NCI-H82 (cell line): ENCODE results near the gene USH1C.

ENCODE experiments used
- DNase-seq: peaks from one replicate; lab custom pipeline; 2025; lab: John Stamatoyannopoulos, UW

The USH1C gene

DNA sequence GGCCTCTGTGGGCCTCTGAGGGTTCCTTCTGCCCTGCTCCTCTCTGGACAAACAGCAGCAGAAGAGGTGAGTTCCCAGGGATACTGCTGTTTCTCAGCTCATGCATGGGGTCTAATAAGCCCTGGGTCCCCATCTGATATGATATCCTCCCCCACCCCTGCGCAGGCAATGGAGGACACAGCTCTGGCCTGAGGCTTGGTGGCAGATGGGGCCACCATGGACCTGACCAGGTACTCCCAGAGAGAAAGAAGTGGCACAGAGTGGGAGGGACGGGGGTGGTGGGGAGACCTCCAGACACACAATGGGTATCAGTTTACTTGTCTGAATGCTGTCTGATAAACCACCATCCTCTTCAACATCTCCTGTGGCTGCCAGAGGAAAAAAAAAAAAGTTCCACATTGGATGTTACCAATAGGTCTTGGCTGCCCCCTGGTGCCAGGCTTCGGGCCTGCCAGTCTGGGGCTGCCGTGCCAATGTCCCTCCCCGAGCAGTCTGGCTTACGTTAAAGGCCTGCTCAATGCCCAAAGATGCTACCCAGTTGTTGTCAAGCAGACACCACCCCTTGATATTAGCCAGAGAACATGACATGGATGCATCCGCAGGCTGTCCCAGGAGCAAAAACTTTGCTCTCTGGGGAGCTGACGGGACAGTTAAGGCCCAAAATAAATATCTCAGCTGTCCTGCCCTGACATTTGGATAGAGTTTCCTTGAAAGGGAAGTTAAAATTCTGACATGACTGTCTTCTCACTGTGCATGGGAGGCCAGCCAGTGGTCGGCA, 39.7 kb downstream of the USH1C start:
- peak; percentile 85 for DNase-seq

DNA sequence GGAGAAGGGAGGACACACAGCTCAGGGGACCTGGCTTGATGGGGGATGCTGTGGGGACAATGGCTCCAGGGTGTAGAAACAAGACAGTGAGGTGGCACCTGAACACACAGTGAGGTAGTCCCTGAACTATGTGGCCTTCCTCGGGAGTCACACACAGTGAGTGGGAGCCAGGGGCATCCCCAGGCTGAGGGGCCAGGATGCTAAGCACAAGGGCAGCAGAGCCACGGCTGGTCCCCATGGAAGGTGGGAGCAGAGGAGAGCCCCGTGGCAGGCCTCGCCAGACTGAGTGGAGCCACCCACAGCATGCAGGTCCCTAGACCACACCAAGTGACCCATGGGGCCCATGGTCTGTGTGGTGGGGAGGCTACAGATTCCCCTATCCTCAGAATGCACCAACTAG, 41.6 kb downstream of the USH1C start:
- no peak for DNase-seq

DNA sequence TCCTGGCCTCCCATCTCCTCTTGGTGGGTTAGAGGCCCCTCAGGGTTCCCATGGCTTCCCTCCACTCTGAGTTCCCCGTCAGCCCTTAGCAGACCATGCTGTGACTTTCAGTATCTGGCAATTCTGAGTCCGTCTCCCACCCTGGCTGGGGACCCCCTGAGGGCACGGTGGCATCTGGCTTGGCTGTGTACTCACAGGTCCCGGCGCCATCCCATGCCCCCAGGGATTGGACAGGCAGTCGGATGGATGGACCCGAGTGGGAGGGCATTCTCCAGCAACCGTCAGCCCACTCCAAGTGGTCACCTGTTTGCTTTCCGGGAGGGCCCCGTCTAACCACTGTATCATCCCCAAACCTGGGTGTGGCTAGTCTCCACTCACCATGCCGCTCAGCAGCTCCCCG, 43.5 kb downstream of the USH1C start:
- no peak for DNase-seq

DNA sequence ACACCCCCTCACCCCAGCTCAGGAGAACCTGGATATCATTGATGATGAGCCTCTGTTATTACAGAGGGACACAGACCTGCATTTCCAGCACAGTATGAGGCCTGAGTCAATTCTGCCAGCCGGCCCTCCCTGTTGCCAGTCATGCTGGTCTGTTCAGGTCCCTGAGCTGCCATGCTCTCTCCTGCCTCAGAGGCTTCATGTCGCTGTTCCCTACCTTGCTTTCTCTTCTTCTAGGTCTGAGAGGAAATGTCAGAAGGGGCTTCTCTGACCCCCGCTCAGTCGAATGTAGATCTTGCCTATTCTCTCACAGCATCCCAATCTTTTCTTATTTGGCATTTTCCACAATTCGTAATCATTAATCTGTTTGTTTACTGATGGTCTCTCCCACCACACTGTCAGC, 45.7 kb downstream of the USH1C start:
- peak; percentile 39 for DNase-seq

DNA sequence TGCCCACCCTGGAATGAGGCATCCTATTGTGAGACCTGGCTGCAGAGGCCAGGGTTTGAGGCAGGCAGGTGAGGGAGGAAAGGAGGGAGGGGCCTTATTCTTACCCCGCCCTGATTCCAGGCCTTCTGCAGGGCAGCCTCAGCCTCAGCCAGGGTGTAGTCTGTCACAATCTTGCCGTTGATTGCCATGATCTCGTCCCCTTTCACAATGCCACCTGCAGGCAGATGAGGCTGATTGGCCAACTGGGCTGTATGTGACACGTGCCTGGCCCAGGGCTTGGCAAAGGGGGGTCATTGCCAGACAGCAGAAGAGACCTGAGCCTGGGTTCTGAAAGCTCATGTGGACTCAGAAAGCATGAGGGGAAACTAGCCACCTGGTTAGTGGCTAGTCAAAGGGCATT, 46.2 kb downstream of the USH1C start:
- no peak for DNase-seq

DNA sequence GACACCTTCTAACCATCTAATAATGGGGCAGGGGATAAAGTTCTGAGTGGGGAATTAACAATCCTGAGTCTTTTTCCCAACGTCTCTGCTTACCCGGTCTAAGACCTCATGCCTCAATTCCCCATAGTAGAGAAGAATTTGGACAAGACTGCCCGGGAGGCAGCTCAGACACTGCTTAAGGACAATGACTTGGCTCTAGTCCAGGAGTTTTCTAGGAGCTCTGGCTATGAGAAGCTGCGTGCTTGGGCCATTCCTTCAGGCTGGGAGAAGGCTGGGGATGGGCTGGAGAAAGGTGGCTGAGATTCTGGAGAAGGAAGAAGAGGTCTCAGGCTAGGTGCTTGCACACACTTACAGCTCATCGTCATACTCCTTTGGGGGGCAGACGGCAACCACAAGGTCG, 47.8 kb downstream of the USH1C start:
- DNase-seq, result peak; percentile 48

DNA sequence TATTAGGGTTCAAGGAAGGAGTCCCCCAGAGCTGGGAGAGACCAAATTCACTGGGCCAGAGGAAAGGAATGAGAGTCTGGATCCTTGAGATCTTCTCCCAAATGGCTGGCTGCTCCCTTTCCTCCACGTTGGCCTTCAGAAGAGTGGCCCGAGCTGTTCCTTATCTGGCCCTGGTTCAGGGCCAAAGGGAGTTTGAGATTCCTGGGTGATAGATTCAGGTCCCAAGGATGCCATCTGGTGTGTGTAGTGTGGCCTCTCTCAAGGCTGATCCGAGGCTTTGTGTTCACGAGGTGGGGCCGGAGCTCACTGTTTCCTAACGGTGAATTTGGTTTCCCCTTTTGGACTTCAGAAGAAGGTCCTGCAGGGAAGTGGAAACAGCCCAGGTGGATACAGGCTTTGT, 50.2 kb downstream of the USH1C start:
- DNase-seq, result peak; percentile 23

DNA sequence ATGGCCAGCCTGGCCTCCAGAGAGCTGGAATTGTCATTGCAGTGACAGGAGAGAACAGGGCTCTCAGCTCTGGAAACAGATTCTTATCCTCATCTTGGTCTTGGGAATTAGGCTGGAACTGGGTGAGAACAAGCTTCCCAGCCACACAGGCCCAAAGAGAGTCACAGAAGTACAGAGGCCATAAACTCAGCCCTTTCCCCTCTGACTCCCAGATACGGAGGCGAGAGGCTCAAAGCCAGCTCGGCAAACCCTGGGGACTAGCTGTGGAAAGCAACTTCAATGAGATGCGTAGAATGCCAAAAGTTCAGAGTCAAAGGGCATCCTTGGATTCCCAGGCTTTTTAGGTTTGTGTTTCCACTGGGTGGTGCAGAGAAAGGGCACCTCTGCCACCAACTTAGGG, 53.3 kb downstream of the USH1C start:
- DNase-seq, result no peak

DNA sequence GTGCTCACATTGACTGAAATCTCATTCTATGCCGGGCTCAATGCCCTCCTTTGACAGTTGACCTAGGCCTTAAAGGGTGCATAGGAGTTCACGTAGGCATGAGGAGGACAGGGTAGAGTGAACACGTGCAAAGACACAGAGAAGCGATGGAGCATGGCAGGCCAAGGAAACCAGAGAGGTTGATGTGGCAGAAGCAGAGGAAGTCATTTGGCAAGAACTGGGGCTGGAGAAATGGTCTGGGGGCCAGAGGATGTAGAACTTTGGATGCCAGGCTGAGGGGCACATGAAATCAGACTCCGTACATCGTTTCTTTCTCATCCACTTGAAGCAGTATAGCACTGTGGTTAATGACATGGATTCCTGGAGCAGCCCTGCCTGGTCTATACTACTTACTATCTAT, 54.0 kb downstream of the USH1C start:
- DNase-seq, result no peak

DNA sequence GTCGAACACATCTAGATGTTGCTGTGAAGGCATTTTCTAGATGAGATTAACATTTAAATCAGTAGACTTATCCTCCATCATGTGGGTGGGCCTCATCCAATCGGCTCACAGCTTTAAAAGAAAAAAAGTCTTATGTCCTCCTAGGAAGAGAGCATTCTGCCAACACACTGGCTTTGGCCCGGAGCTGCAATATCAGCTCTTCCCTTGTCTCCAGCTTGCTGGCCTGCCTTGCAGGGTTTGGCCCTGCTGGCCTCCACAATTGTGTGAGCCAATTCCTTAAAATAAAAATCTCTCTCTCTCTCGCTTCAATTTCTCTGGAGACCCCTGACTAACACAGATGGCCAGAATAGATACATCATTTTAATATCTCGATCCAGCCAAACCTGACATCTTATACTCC, 54.5 kb downstream of the USH1C start:
- no peak for DNase-seq

DNA sequence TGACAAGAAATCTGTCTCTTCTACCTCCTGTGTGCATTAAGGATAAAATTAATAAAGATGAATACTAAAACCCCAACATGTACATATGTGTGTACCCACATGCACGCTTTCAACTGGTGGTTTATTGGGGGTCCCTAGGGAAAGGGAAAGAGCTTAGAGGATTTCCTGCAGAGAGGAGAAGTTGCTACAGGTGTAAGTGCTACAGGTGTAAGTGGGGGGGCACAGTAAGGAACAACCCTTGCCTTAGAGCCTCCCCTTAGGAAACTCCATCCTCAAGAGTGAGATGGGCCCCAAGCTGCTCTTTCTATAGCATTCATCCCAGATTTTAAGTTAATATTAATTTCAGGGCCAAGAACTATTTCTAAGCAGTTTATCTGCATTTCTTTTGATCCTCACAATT, 55.7 kb downstream of the USH1C start:
- DNase-seq, result no peak

DNA sequence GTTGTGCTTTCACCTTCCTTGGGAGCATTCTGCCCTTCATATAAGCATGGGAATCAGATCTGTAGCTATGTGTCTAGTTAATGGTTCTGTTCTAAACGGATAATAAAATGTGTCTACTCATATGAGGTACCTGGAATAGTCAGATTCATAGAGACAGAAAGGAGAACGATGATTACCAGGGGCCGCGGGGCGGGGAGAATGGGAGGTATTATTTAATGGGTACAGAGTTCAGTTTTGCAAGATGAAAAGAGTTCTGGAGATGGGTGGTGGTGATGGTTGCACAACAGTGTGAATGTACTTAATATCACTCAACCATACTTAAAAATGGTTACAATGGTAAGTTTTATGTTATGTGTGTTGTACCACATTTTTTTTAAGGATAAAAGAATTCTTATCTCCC, 57.6 kb downstream of the USH1C start:
- DNase-seq, result no peak

DNA sequence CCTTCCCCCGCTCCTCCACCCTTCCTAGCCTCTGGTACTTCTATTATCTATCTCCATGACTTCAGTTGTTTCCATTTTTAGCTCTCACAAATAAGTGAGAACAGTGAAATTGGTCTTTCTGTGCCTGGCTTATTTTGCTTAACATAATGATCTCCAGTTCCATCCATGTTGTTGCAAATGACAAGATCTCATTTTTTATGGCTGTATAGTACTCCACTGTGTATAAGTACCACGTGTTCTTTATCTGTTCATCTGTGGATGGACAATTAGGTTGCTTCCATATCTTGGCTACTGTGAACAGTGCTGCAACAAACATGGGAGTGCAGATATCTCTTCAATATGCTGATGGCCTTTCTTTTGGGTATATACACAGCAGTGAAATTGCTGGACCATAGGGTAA, 60.7 kb downstream of the USH1C start:
- DNase-seq, result no peak

DNA sequence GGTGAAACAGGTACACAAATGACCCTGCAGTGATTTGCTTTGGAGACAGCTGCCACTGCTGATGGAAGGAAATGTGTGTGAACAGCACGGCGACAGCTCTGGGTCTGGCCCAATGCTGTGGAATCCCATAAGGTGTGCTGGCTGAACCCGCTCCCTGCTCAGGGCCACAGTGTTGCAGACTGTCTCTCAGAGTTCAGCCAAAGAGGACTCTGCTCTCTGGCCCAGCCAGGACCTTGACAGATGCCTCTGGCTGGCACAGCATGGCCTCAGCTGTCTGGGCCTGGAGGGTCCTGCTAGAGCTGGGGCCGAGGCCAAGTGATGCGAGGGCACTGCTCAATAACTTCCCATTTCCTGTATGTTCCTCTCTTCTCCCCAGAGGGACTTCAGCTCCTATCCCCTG, 62.3 kb downstream of the USH1C start:
- DNase-seq, result no peak

DNA sequence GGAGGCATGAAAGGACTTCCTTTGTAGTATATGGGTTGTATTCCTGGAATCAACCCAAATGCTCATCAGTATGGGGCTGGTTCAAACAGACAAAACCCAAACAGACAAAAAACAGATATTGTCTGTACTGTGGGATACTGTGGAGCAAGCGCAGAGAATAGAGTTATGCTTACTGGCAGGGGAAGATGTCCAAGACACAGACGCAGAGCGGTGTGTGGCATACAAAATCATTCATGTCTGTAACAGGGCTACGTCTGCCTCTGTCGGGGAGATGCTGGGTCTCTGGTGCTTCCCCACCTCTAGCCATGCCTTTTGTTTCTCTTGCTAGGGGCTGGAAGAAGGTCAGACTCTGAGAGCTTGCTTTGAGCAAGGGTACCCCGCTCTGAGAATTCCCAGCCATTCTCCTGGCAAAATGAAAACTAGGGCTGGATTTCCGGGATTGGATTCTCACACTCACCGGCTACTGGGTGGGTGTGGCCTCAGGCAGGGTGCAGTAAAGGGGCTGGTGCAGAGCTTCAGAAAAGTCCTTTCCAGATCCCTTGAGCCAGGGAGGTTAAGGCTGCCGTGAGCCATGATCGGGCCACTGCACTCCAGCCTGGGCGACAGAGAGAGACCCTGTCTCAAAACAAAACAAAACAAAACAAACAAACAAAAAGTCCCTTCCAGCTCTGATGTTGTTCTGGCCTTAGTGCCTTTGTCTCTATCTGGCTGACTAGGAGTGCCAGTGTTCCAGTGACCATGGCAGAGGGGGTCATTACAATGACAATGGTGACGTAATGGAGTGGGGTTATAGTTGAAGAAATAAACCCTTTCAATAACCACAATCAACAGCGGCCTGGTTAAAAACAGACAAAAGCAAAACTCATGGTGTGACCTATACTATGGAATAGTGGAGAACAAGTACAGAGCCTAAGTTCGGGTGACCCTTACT, 64.7 kb downstream of the USH1C start:
- peak; percentile 79 for DNase-seq

DNA sequence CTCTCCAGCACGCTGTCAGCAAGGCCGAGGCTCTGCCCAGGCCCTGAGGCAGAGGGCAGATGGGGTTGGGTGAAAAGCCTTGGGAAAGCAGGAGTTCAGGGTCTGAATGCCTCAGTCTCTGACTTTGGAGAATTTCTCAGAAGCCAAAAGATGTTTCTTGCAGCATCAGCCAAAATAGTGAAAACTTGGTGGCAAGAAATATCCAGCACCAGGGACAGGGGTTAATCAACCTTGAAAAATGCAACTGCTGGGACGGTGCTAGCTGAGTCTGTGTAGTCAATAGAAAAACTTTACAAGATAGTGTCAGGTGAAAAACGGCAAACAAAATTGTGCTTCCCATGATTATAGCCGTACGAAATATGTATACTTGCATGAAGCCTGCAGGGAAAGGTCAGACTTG, 66.1 kb downstream of the USH1C start:
- DNase-seq, result no peak

DNA sequence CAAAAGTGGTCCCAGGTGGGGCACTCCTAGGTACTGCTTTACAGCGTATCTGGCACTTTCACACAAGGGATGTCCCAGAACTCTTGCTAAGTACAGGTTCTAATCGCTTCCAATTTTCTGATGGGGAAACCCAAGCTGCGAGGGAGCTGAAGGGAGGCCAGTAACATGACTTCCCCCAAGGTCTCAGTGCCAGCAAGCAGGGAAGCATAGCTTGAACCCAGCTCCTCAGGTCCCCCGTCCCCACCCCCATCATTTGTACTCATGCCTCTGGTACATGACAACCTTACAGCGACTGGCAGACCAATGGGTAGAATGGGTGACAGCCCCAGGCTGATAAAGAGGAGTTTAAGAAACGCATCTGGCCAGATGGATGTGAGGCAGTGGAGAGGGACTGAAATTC, 66.9 kb downstream of the USH1C start:
- no peak for DNase-seq

DNA sequence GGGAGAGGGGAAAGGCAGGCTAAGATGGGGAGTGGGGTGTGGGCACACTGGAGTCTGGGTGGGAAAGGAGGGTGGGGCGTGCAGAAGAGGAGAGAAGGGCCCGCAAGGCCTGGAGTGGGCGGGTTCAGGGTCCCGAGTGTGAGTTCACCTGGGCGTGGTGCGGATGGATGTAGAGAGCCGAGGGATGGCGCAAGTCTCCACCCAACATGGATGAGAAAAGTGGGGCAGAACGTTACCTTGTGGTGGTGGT, 67.2 kb downstream of the USH1C start:
- DNase-seq, result no peak

DNA sequence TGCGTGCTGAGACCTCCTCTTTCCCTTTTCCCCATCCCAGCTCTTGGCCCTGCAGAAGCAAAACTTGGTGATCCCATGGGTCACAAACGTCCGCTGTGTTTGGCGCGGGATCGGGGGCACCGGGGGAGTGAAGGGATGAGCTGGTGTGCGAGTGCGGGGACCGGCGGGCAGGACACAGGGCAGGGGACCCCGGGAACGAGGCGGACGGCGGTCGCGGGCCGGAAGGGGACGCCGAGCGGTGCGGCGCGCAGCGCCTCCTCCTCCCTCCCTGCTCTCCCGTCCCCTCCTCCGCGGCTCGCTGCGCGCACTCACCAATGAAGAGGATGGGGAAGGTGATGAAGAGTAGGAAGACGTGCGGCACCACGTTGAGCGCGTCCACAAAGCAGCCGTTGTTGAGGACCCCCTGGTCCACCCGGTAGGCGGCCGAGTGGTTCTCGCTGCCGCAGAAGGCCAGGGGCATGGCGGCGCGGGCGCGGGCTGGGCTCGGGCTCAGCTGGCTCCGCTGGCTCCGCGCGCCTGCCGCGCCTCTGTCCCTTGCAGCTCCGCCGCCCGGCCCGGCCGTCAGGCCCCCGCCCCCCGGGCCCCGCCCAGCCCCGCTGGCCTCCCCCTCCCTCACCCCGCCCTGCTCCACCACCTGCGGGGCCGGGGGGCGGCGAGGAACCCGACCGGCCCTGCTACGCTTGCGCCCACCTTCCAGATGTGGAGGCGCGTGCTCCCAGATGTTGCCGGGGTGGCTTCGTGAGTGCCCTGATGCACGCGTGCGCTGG, 67.7 kb downstream of the USH1C start, which contains the start of gene ABCC8:
Gene ABCC8 (minus strand): TSS at position 529 of the 767 bp plus-strand sequence. CDS start 69 bp downstream, at position 460.
- DNase-seq, result peak; percentile 60

DNA sequence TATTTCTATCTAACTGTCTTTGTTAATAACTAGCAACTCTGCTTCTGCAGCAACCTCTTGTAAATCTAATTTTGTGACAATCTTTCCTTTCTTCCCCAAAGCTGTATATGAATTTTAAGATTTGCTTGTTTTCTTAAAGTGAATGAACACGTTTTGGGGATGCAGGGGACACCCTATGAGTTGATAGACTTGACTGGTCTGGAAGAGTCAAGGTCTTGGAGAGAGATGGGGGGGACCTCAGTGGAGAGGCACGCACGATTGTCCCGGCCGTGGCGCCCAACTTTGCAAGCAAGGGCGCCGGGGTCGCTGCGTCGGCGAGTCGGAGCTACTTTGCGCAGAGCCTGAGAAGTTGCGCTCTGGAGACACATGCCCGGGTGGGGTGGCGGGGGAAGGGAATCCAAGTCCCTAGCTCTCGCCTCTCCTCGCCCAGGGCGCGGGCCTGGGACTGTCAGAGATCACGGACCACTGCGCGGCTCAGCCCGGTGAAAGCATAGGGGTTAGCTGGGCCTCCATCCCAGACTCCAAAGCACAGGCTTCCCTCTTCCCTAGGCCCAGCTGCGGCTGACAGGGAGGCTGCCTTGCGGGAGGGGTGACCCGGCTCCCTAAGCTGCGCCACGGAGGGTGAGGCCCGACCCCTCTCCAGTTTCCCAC, 68.4 kb downstream of the USH1C start:
- DNase-seq, result peak; percentile 54

DNA sequence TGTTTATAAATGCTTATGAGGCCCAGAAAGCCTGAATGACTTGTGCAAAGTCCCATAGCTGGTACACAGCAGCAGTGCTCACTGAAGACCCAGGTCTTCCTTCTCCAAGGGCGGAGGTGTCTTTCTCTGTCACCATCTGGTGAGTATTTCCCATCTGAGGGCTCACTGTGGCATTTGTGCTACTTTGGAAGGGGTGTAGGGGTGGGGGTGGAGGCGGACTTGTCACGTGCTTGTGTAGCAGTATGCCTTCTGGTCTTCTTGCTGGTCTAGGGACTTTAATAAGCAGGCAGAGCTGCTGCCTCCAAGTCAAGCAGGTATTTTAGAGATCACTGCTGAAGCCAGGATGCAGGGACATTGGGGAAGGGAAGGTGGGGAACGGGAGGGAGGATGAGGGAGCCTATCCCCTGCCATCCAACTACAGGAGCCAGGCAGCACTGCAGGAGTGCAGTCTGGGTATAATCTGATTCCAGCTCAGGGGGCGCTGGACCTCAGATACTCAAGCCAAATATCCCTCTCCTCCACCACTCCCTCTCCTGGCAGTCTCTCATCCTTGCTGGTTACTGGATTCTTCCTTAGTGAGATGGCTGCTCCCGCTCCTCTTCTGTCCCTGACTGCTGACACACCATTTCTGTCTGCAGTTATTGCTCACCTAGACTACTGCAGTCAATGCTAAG, 71.0 kb downstream of the USH1C start:
- peak; percentile 92 for DNase-seq

DNA sequence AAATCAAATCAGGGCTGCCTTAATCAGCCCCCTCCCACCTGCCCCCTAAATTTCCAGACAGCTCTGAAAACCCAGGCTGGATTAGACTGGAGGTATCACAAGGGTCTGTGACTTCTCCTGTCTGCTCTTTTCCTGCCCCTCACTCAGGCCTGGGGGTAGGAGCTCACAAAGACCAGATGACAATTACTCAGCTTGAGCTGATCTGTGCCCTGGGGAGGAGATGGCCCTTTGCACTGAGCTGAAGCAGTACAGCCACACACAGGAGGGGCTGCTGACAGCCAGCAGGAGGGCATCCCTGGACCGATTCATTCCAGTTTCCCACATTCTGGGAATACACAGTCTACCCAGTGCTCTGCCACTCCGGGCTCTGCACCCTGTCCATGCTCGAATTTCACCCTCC, 71.7 kb downstream of the USH1C start:
- DNase-seq, result peak; percentile 76
